Effector CD4-positive, alpha-beta T cell (primary cell): ENCODE results near the gene RAB3B. TPM values are rescaled to one million over a fixed set of nuclear protein-coding genes. Genes with fewer than 3 reads are reported as not detected.
"Not testable (repeated sequence)": the region's sequence is repeated elsewhere in the genome, so short reads cannot be mapped to it uniquely, and the experiment has no call there.

Experiments
- DNase-seq: peaks from one replicate; pipeline ENCODE4 v3.0.0-alpha.2; 2020
- total RNA-seq: gene quantifications from one replicate; lab custom pipeline; 2026; lab: John Stamatoyannopoulos, UW

RAB3B gene, protein sequence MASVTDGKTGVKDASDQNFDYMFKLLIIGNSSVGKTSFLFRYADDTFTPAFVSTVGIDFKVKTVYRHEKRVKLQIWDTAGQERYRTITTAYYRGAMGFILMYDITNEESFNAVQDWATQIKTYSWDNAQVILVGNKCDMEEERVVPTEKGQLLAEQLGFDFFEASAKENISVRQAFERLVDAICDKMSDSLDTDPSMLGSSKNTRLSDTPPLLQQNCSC
- total RNA-seq, result not detected

DNA sequence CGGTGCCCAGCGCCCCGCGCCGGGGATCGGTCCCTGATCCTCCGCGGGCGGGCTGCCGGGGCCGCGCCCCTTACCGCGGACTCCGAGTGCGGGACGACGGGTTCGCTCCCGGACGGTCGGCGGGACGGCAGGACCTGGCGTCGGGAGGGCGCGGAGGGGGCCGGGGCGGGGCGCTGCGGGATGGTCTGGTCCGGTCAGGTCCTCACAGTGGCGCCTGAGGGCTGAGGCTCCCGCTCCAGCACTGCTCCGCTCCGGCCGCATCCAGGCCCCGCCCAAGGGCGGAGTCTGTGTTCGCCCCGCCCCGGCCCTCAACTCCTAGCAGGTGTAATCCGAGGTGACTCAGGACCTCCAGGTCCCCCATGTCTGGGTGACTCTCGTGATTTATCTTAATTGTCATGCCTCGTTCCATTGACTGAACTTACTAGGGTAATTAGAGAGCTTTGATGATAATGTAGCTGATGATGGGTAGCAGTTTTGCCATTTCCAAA, at the start of gene RAB3B:
RAB3B (minus strand) TSS at position 223 of the 488 bp plus-strand sequence. CDS start 13,583 bp downstream, outside the sequence.
- peak; percentile 60 for DNase-seq

DNA sequence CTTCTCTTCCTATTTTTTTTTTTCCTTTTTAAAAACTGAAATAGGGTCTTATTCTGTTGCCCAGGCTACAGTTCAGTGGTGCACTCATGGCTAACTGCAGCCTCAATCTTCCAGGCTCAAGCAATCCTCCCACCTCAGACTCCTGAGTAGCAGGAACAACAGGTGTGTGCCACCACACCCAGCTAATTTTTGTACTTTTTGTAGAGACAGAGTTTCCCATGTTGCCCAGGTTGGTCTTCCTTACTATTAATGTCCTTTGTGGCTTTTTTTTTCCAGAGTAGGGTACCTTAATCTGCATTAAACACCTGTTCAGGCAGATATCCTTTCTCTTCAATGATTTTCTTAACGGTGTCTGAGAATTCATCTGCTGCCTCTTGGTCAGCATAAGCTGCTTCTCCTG, 47.4 kb upstream of the RAB3B start:
- no peak for DNase-seq

DNA sequence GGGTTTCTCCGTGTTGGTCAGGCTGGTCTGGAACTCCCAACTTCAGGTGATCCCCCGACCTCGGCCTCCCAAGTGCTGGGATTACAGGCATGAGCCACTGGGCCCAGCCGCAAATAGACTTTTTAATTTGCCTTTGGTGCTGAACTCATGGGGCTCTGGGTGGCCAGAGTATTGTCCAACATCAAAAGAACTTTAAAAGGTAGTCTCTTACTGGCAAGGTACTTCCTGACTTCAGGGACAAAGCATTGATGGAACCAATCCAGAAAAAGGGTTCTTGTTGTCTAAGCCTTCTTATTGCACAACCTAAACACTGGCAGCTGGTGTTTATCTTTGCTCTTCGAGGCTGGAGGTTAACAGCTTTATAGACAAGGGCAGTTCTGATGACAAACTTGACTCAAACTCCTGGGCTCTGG, 46.9 kb upstream of the RAB3B start:
- DNase-seq, result no peak

DNA sequence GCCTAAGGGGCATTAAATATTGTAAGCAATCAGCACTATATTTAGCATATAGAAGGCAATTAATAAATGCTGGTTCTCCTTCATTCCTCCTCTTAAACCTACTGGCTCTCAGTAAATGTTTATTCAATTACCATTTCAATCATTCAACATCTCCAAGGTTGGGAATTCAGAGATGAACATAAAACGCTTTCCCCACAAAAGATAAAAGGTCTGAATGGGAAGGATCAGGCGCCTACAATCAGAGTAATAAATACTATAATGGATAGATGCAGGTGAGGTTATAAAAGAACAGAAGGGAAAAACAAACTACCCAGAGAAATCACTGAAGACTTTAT, 43.5 kb upstream of the RAB3B start:
- no peak for DNase-seq

DNA sequence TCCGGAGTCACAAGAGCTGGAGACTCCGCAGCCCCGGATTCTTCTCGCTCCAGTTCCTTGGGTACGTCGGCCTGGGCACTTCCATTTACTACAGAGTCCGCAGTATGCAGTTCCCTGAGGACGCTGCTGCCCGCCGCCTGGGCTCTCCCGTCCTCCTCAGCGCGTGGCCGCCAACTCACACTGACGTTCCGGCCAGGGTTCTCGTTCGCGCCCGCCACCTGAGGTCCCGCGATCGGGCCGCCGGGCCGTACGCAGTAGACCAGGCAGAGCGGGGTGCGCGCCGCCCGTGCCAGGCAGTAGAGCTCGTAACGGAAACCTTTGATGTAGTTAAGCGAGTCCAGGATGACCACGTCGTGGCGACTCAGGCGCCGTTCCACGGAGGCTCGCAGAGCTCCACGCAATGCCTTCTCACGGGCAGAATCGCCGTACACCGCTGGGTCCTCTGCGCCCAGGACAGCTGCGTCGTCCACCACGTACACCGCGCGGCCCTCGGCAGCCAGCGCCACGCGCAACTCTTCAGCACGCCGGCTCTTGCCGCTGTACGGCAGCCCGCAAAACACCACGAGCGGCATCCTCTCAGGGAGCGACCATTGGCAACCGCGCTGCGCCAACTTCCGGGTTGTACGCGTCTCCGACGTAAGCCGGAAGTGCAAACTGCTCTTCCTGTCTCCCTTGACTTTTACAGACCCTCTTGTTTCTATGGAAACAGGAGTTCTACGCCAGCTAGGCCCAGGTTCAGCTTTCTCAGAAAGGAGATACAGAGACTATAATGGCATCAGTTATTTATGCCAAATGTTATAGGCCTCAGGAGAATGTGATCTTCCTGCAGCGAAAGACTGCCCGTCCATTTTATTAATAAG, 42.9 kb upstream of the RAB3B start, which contains the start of gene KTI12:
KTI12 (minus strand) TSS at position 621 of the 860 bp plus-strand sequence; CDS start at position 572, 49 bp downstream.
- peak; percentile 86 for DNase-seq

DNA sequence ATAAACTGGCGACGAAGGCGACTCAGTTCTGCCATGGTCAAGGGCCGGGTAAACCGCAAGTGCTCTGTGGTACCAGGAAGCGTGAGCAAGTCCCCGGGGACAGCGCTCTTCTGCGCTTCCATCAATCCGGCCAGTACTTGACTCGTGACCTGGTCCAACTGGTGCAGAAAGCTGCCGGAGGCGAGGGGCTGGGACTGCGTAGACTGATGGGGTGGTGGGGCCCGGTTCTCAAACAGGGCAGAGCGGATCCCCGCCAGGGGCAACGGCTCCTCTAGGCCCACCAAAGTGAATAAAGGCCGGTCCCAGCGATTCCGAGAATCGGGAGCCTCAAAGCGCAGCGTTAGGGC, 42.3 kb upstream of the RAB3B start:
- peak; percentile 3 for DNase-seq

DNA sequence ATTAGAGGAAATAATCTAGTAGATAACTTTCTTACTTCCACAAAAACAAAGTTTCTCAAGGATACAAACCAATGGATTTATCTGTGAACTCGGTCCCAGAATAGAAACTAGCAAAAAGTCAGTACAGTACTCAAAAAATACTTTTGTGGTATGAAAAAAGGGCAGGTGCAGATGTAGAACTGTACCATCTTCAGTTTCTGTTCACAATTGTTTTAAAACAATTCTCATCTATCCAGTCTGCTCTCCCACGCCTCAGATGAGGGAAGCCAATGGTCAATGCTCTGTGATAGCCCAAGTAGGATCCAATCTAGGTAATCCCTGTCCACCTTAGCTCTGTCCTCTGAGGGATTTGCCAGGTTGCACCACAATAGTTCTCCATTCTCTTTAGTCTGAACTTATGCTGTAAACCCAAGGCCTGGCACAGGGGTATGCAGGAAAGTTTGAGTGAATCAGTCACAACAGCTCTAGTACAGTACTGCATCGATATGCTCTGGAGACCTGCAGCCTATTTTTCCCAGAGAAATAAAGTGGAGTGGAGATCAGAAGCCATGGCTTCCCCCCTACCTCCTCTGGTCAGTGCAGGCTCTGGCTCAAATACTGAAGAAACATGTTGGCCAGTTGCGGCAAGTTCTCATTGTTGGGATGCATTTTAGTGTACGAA, 41.8 kb upstream of the RAB3B start:
- DNase-seq, result no peak

DNA sequence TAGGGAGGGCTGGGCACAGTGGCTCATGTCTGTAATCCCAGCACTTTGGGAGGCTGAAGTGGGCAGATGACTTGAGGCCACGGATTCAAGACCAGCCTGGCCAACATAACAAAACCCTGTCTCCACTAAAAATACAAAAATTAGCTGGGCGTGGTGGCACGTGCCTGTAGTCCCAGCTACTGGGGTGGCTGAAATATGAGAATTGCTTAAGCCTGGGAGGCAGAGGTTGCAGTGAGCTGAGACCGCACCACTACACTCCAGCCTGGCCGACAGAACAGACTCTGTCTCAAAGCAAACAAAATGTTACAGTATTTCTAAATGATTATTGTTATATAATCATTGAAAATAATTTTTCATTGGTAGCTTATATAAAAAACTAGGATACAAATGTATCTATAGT, 38.3 kb upstream of the RAB3B start:
- not testable (repeated sequence) for DNase-seq

DNA sequence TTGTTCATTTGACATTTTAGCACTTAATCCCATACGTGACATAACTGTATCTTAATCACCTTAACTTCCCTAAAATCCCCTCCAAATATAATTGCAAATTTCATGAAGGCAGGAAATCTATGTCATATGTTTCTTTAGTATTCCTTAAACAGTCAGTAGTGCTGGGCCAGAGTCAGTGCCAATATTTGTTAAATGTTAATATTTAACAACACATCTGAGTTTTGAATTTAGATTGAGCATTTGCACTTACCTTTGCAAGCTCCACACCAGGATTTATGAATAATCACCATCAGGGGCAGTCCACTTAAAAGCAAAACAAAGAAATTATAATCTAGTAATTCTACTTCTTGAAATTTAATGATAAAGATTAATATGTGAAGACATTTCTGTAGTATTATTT, 37.8 kb upstream of the RAB3B start:
- DNase-seq, result no peak

DNA sequence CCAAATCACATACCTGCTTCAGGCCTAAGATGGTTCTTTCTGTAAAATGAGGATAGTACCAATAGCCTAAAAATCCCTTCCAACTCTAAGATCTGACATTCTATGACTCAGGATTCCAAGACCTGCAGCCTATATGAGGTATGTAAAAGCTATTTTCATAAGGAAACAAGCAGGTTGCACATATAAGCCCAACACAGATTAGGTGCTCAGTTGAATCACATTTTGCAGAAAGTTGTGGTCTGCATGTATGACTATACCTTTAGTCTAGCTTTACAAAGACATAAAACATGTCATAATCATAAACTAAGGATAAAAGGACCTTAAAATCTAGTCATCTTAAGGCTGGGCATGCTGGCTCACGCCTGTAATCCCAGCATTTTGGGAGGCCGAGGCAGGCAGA, 35.8 kb upstream of the RAB3B start:
- DNase-seq, result no peak

DNA sequence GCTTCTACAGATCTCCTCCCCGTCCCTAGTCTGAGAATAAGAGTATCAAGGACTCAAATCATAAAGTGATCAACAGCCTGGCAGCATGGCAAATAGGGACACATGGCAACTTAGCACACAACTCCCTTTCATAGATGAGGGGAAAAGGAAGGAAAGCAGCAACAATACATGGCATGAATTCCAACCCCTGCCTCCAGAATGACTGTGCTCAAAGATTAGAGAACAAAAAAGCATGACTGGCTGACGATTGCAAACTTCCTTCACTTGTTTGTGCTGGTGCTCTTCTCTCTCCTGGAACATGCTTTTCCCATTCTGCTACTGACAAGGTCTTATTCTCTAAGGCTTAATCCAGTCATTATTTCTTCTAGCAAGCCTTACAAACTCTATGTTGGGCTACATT, 31.6 kb upstream of the RAB3B start:
- no peak for DNase-seq

DNA sequence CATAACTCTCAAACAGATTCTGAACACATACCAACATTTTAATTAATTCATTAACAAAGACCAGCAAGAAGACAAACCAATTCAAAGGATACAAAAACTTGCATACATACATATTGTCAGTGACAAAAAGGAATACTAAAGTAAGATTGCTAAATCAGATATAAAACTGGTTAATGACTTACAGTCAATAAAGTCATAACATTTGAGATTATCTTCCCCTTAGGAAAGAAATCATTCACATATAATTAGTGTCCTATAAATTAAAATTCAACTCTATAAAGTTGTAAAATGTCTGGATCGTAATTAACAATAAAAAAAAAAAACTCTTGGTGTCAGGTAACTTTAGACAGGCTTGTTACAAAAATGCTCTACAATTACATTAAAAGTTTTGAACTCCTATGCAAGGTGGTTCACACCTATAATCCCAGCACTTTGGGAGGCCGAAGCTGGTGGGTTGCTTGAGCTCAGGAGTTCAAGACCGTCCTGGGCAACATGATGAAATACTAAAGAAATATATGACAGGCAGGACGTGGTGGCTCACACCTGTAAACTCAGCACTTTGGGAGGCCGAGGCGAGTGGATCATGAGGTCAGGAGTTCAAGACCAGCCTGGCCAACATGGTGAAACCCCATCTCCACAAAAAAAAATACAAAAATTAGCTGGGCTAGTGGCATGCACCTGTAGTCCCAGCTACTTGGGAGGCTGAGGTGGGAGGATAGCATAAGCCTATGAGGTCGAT, 17.7 kb upstream of the RAB3B start:
- no peak for DNase-seq

DNA sequence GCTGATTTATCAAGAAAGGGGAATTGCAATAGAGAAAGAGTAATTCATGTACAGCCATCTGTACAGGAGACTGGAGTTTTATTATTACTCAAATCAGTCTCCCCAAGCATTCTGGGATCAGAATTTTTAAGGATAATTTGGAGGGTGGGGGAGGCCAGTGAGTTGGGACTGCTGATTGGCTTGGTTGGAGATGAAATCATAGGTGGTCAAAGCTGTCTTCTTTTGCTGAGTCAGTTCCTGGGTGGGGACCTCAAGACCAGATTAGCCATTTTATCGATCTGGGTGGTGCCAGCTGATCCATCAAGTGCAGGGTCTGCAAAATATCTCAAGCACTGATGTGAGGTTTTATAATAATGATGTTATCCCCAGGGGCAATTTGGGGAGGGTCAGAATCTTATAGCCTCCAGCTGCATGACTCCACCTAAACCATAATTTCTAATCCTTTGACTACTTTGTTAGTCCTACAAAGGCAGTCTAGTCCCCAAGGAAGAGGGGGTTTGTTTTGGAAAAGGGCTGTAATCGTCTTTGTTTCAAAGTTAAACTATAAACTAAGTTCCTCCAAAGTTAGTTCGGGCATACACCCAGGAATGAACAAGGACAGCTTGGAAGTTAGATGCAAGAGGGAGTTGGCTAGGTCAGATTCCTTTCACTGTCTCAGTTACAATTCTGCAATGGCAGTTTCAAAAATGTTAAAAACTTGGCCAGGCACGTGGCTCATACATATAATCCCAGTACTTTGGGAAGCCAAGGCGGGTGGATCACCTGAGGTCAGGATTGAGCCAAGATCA, 16.9 kb upstream of the RAB3B start:
- no peak for DNase-seq

DNA sequence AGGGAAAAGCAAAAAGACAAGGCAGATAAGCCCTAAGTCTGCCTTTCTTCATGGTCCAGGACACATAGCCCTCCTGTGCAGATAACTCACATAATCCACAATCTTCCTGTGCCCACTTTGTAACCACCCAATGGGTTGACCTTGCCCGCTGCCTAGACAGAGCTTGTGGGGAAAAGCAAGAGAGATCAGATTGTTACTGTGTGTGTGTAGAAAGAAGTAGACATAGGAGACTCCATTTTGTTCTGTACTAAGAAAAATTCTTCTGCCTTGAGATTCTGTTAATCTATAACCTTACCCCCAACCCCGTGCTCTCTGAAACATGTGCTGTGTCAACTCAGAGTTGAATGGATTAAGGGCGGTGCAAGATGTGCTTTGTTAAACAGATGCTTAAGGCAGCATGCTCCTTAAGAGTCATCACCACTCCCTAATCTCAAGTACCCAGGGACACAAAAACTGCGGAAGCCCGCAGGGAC, 15.6 kb upstream of the RAB3B start:
- DNase-seq, result not testable (repeated sequence)

DNA sequence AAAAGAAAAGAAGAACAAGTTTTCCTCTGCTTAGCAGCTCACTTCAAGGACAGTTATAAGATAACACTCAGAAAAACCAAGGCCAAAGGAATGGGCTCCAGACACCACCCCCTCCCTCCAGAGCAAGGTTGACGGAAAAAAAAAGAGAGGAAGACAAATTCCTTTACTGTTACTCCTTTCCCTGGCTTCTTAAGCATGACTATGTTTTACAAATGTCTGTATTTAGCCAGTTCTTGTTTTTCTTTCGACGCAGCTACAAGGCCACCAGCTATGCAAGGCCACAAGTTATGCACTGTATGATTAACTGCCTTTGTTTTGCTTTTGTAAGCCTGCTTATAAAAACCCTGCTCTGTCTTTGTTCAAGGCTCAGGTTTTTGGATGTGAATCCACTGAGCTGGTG, 15.0 kb upstream of the RAB3B start:
- not testable (repeated sequence) for DNase-seq

DNA sequence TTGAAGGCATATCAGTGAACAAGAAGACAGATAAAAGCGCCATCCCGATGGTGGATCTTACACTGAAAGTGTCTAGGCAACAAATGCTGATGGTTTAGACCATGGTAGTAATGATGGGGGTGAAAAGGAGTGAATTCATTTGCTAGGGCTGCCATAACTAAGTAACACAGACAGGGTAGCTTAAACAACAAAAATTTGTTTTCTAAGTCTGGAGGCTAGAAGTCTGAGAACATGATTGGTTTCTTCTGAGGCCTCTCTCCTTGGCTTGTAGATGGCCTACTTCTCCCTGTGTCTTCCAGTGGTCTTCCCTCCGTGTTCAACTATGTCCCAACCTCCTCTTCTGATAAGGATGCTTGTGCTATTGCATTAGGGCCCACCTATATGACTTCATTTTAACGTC, 13.4 kb upstream of the RAB3B start:
- no peak for DNase-seq

DNA sequence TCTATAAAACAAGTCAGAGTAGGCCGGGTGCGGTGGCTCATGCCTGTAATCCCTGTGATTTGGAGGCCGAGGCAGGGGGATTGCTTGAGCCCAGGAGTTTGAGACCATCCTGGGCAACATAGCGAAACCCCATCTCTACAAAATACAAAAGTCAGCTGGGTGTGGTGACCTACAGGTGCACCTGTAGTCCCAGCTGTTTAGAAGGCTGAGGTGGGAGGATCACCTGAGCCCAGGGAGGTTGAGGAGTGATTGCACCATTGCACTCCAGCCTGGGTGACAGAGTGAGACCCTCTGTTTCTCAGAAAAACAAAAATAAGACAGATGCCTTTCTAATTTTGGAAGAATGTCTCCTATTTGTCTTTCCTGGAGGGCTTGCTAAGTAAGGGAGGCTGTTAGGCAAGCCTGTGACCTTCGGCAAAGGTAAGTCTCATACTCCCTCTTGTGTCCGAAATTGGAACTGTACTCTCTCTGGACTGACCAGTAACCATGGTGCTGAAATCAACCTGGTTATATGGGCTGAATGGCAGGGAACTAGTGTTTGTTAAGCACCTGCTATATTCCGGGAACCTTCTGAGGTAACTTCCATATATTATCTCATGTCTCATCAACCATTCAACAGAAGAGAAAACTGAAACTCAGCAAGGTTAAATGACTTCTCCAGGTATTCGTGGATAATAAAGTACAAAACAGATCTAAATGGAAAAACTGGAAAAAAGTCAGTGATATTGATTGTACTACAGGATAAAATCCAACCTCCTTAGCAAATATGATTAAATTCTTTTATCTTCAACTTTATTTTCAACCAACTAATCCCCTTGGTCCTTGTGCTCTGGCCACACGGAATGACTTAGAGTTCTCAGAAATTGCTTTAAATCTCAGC, 11.8 kb upstream of the RAB3B start:
- peak; percentile 55 for DNase-seq

DNA sequence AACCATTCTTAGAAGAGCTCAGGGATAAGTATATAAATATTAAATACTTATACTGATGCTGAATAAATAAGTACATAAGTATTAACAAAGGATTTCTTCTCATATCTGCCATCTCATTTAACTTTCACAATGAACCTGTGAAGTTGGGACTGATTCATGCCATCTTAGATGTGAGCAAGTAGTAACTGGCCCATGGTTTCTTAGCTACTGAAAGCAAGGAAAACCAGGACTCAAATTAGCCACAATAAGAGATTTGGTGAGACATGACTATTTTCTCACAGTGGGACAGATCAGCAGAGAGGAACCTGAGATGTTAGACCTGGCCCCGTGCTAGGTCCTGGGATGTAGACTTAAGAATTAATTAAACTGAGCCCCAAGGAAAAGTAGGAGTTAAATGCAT, 8.2 kb upstream of the RAB3B start:
- DNase-seq, result no peak

DNA sequence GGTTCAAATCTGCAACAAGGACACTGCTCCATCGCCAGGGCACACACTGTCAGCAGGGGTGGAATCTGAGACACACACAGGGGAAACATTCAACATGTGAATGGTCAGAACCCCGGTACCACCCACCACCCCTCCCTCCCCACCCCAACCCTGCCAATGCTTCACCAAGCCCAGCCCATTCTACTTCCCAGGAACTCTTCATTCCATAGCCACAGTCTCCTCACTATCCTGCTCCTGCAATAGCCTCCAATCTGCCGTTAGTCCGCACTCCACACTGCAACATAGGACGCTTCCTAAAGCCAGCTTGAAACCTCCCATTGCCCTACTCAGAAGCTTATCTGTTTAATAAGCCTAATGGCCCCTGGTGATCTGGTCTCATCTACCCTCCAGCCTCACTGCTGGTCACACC, 7.5 kb upstream of the RAB3B start:
- no peak for DNase-seq

DNA sequence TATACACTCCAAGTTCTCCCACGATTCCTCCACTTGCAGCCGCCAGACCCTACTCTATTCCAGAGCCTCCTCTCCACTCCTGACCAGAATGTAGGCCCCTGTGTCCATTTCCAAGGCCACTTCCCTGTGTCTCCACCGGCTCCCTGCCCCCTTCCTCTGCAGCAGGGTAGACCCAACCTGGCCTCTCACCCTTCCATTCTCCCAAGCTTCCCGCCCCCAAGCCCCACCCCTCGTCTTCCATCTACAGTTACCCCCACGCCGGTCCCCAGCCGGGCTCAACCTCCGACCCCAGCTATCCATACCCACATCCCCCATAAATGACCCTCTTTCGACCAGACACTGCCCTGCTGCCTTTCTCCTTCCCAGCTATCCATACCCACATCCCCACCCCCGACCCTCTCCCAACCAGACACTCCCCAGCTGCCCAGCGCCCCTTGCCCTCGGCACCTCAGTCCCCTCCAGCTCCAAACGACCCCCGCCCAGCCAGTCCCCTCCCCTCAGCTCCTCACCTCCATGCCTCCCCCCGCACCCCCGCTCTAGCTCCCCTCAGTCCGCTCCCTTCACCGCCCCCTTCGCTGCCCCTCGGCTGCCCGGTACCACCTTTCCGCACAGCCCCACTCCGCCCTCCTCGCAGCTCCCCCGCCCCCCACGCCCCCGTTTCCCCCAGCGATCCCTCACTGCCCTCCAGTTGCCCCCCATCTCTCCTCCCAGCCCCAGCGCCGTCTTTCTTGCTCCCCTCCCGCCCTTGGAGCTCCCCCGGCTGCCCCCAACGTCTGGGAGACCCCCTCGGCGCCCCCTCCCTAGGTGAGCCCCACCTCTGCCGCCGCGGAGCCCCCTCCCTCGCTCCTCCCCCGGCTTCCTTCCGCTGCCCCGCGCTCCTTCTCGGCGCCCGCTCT, 670 bp downstream of the RAB3B start:
- DNase-seq, result peak; percentile 3
